NCI-H146 (cell line): ENCODE data around the gene NSD1.
"Not testable (repeated sequence)": the region's sequence is repeated elsewhere in the genome, so short reads cannot be mapped to it uniquely, and the experiment has no call there.

Experiments used
- DNase-seq: peaks from one replicate; lab custom pipeline; 2025; lab: John Stamatoyannopoulos, UW

The NSD1 gene

DNA sequence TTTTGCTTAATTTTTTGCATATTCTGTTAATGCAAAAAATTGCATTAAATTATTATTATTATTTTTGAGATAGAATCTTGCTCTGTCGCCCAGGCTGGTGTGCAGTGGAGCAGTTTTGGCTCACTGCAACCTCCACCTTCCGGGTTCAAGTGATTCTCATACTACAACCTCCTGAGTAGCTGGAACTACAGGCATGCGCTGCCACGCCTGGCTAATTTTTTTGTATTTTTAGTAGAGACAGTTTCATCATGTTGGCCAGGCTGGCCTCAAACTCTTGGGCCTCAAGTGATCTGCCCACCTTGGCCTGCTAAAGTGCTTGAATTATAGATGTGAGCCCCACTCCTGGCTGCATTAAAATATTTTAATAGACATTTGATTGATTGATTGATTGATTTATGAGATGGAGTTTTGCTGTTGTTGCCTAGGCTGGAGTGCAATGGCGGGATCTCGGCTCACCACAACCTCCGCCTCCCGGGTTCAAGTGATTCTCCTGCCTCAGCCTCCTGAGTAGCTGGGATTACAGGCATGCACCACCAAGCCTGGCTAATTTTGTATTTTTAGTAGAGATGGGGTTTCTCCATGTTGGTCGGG is 44.4 kb downstream of the NSD1 start:
- not testable (repeated sequence) for DNase-seq

- no peak for DNase-seq
Observed at GRCh38 chr5:177178733-177179304, 45.2 kb downstream of the NSD1 start.

GRCh38 chr5:177179431-177179830 is 45.9 kb downstream of the NSD1 start:
- DNase-seq: no peak

GRCh38 chr5:177183142-177183541 is 49.6 kb downstream of the NSD1 start:
- DNase-seq: no peak

GRCh38 chr5:177183766-177184360 is 50.3 kb downstream of the NSD1 start:
- no peak for DNase-seq

DNA sequence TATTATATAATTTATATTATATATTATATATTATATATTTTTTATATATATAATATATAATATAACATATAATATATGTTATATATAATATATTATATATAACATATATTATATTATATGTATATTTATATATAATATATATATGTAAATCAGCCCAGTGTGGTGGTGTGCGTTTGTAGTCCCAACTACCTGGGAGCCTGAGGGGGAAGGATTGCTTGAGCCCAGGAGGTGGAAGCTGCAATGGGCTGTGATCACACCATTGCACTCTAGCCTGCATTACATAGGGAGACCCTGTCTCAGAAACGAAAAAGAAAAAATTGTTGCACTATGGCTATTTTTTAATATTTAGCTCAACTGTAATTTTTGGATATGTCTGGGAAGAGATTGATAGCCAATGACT is 52.4 kb downstream of the NSD1 start:
- no peak for DNase-seq

DNA sequence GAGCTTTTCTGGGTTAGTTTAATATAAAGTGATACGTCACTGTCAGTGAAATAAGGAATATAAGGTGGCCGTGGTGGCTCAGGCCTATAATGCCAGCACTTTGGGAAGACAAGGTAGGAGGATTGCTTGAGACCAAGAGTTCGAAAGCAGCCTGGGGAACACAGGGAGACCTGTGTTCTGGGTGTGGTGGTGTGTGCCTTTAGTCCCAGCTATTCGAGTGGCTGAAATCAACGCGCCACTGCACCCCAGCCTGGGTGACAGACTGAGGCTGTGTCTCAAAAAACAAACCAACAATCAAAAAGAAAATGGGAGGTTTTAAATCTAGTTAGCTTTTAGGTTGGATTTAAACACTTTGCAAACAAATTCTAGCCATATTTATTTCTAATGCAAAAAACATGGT is 53.1 kb downstream of the NSD1 start:
- no peak for DNase-seq

DNA sequence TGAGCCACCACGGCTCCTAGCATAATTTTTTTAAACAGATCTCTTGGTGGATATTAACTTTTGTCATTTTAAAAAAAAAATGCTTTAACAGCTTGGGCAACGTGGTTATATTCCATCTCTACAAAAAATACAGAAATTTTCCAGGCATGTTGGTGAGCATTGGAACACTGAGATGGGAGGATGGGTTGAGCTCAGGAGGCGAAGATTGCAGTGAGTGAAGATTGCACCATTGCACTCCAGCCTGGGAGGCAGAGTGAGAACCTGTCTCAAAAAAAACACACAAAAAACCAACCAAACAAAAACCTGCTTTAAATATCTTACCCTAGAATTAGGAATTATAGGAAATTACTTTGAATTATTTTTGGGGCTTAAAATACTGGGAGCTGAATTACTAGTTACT is 55.2 kb downstream of the NSD1 start:
- no peak for DNase-seq

GRCh38 chr5:177189416-177189815 is 55.8 kb downstream of the NSD1 start:
- DNase-seq: no peak

GRCh38 chr5:177189965-177190364 is 56.4 kb downstream of the NSD1 start:
- no peak for DNase-seq

DNA sequence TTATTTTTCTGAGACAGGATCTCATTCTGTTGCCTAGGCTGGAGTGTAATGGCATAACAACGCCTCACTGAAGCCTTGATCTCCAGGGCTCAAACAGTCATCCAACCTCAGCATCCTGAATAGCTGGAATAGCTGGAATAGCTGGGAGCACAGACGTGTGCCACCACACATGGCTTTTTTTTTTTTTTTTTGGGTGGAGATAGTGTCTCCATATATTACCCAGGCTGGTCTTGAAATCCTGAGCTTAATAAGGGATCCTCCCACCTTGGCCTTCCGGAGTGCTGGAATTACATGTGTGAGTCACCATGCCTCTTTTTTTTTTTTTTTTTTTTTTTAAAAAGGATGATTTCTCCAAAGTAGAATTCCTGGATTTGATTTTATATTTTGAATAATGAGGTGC is 60.7 kb downstream of the NSD1 start:
- no peak for DNase-seq

DNA sequence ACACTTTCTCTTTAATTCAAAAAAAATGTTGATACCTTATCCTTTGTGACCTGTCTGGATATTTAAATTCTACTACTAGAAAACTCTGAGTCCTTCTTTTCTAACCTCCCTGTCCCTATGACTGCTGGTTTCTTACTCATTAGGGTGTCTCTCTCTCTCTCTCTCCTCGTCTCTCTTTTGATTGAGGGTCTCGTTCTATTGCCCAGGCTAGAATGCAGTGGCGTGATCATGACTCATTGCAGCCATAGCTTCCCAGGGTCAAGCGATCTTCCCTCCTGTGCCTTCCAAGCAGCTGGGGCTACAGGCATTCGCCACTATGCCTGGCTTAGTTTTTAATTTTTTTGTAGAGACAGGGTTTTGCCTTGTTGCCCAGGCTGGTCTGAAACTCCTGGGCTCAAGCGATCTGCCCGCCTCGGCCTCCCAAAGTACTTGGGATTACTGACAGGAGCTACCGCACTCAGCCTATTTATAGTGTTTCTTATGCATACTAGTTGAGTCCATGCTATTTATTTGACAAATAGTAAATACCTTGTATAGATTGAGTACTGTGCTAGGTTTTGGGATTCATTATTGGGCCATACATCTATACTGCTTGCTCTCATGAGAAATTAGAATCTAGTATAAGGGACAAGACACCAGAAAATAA is 61.9 kb downstream of the NSD1 start:
- DNase-seq: no peak

DNA sequence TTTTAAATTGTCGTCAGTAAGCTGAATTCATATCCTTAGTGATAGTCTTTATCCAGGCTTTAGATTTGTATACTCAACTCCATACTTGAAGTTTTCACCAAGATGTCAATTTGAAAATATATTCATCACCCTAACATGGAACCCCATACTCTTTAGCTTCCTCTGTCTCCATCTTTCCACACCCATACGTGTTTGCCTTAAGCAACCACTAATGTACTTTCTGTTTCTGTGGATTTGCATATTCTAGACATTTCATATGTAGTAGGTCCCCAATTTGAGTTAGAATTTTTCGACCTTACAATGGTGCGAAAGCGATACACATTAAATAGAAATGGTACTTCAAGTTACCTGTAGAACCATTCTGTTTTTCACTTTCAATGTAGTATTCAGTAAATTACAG is 65.2 kb downstream of the NSD1 start:
- no peak for DNase-seq

DNA sequence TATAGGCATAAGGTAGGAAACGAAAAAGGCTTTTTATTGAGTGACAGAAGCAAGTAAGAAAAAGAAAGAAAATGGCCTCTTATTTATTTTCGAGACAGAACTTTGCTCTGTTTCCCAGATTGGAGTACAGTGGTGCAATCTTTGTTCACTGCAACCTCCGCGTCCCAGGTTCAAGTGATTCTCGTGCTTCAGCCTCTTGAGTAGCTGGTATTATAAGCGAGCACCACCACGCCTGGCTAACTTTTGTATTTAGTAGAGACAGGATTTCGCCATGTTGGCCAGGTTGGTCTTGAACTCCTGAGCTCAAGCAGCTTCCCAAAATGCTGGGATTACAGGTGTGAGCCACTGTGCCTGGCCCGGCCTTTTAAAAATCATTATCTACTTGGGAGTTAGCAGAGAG is 70.7 kb downstream of the NSD1 start:
- DNase-seq: no peak

GRCh38 chr5:177209610-177210009 is 76.0 kb downstream of the NSD1 start:
- DNase-seq: no peak

GRCh38 chr5:177212242-177212641 is 78.7 kb downstream of the NSD1 start:
- no peak for DNase-seq

GRCh38 chr5:177220576-177220975 is 87.0 kb downstream of the NSD1 start:
- DNase-seq: no peak

- no peak for DNase-seq
Observed at GRCh38 chr5:177222269-177222668, 88.7 kb downstream of the NSD1 start.

DNA sequence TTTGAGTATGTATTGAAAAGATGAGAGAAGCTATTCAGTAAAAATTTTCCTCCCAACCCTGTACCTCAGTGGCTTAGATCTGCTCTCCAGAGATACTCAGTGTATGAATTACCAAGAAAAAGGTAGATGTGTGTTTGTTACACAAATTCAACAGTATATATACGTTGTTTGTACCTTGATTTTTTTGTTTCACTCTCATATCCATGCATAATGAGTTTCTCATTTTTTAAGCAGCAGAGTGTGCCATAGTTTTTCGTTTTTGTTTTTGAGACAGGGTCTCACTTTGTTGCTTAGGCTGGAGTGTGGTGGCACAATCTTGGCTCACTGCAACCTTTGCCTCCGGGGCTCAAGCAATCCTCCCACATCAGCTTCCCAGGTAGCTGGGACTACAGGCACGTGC is 92.2 kb downstream of the NSD1 start:
- no peak for DNase-seq

- DNase-seq: no peak
Observed at GRCh38 chr5:177226860-177227259, 93.3 kb downstream of the NSD1 start.

- DNase-seq: no peak
Observed at GRCh38 chr5:177228751-177229150, 95.2 kb downstream of the NSD1 start.

DNA sequence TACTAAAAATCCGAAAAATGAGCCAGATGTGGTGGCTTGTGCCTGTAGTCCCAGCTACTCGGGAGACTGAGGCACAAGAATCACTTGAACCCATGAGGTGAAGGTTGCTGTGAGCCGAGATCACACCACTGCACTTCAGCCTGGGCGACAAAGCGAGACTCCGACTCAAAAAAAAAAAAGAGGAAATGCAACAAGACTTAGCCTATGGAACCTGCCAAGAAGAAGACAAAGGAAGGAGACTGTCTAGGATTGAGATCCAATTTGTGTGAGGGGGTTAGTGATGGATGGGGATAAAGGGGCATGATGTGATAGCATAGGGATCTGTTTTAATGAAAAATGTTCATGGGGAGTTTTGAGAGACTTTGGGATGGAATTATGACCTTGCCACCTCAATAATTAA is 97.1 kb downstream of the NSD1 start:
- no peak for DNase-seq

DNA sequence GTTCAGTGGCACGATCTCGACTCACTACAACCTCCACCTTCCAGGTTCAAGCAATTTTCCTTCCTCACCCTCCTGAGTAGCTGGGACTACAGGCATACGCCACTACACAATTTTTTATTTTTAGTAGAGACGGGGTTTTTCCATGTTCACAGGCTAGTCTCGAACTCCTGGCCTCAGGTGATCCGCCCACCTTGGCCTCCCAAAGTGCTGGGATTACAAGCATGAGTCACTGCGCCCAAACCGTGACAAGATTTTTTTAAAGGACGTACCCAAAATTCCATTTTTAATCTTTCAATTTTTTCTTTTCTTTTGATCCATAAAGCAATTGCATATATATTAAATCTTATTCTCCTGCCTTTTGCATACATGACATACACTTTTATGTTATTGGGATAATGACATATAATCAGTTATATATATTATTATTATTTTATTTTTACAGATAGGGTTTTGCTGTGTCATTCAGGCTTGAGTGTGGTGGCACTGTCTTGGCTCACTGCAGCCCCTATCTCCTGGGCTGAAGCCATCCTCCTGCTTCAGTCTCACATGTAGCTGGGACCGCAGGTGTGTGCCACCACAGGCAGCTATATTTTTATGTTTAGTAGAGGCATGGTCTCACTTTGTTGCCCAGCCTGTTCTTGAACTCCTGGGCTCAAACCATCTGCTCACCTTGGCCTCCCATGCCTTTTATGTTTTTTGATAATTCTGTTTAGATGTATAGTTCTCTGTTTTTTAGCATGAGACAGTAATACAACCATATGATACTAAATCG is 98.1 kb downstream of the NSD1 start:
- no peak for DNase-seq
